ENCODE results near the gene CHRM1.

Gene CHRM1

DNA sequence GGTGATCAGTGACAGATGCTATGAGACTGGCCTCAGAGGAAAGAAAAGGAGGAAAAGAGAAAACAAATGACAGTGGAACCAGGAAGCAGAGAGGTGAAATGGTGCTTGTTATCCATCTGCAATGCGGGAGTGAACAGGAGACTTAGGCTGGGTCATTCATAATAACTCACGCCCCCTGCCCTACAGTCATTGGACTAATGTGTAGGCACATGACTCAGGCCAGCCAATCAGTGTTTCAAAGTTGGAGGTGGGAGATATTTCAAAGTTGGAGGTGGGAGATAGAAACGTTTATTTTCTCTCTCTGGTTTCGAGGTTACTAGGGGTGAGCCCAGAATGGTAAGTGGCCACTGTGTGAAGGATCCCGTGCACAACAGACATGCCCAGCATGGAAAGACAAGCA is 33.3 kb upstream of the CHRM1 start:
- TF ChIP-seq, protein P1, sequence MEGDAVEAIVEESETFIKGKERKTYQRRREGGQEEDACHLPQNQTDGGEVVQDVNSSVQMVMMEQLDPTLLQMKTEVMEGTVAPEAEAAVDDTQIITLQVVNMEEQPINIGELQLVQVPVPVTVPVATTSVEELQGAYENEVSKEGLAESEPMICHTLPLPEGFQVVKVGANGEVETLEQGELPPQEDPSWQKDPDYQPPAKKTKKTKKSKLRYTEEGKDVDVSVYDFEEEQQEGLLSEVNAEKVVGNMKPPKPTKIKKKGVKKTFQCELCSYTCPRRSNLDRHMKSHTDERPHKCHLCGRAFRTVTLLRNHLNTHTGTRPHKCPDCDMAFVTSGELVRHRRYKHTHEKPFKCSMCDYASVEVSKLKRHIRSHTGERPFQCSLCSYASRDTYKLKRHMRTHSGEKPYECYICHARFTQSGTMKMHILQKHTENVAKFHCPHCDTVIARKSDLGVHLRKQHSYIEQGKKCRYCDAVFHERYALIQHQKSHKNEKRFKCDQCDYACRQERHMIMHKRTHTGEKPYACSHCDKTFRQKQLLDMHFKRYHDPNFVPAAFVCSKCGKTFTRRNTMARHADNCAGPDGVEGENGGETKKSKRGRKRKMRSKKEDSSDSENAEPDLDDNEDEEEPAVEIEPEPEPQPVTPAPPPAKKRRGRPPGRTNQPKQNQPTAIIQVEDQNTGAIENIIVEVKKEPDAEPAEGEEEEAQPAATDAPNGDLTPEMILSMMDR (IDR thresholded peaks at IDR 0.05), result no peak

DNA sequence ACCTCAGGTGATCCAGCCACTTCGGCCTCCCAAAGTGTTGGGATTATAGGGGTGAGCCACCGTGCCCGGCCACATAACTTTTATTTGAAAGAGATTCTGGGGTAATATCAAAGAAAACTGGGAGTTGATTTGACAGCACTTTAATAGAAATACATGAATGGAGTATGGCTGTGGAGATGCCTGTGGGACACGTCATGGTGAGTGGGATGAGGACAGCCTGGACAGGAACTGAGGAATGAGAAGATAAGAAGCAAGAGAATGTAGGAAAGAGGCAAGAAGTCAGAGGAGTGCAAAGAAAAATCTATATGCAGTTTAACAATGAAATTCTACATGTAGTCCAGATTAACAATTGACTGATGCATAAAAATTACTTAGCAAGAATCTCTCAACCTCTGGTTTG is 32.6 kb upstream of the CHRM1 start:
- TF ChIP-seq, protein P1 (IDR thresholded peaks at IDR 0.05), result no peak

DNA sequence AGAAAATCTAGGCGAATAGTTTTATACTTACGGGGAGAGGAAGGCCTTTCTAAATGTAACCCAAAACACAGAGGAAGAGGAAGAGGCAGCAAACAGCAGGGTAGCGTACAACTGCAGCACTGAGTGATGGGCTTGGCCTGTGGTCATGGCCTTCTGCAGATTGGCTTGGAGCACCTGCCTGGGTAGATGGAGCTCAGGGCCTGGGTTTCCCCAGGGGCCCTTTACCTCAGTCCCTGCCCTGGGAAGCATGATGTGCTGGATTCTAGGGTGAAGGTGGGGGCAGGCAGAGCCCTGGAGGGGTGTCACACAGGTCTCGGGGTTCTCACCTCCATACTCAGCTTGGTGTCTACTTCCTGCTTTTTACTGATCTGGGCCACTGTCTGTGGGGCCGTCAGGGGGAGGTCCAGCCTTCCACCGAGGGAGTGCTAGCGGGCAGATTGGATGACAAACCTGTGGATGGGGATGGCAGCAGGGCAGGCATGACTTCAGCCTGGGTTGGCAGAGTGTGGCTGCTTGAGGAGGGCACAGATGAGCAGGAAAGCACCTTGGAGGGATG is 27.7 kb upstream of the CHRM1 start:
- TF ChIP-seq, protein P1 (IDR thresholded peaks at IDR 0.05), result no peak

DNA sequence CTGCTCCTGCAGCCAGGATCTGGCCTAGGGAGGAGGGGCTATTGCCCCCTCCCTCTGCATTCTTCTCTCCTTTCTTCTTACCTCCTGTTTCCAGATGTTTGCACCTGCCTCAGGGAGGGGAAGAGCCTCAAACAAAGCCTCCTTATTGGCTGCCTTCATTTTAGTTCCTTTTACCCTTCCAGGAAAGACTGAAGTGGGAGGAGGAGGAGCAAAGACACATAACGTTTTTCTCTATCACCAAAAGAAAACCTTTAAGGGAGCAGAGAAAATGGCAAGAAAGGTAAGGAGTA is 13.3 kb upstream of the CHRM1 start:
- TF ChIP-seq, protein P1 (IDR thresholded peaks at IDR 0.05), result no peak

DNA sequence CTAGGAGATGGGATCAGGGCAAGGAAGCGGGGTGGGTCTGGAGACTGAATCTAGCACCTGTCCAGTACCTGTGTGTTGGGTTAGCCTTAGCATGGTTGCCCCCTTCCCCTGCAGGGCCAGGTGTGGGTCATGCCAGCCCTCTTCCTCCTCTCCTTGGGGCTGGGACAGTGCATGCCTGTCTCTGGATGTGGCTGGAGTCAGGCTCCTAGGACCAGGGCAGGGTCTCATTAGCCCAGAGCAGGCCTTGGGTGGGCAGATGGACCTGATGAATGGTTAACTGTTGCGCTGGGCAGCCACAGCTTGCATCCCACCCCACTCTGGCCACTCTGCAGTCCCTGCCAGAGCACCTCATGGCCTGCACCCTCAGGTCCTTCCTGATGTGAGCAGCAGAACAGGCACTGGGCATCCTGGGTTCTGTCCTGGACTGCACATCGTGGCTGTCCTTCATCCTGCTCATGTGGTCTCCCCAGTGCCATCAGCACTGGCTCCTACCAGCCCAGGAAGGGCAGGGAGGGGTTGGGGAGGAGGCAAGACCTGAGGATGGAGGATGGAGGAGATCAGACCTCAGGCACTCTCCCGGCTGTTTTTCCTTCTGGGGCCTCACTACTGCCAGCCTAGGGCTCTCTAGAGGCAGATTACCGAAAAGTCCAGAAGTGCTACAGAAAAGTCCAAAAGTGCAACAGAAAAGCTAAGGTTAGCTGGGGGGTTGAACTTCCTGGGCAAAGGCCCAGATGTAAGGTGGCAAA is 12.8 kb upstream of the CHRM1 start:
- TF ChIP-seq, protein P1 (IDR thresholded peaks at IDR 0.05), result no peak

DNA sequence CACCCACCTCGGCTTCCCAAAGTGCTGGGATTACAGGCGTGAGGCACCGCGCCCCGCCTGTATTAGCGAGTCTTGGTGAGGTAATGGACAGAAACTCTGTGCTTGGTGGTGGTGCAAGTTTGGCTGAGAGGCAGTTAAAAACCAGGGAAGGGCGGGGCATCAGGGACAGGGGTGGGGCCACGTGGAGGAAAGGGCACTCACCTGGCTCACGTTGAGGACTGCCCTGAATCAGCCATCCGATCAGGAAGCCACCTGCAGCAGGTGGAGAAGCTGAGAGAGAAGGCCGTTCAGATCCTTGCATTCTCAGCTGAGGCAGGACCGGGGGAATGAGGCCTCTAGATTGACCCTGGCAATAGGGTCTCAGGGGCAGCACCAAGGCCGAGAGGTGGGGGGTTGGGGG is 12.1 kb upstream of the CHRM1 start:
- TF ChIP-seq, protein P1 (IDR thresholded peaks at IDR 0.05), result no peak

DNA sequence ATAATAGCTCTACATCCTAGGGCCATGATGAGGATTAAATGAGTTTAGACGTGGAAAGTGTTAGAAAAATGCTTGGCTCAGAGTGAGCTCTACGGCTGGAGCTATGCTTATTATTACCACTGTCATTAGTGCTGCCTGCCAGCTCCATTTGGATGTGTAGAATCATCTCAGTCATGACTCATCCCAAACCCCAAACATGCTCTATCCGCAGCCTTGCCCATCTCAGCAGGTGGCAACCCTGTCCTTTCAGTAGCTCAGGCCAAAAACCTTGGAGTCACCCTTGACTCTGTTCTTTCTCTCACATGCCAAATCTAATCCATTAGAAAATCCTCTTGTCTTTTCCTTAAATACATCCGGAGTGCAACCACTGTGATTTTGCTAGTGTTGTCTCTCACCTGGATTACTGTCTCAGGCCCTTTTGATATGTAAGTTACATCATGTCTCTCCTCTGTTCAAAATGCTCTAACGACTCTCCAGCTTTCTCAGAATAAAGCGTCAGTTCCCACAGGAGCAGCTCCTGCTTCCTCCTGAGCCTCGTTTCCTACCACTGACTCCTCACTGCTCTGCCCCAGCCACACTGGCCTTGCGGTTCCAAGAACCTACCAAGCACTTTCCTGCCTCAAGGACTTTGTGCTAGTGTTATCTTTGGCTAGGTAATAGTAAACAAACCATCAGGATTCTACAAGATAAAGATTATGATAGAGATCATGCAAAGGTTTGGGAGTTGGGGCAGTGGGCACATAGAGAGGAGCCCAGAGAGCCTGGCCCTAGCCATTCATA is 10.5 kb upstream of the CHRM1 start:
- TF ChIP-seq, protein P1 (IDR thresholded peaks at IDR 0.05), result no peak
